T-helper 2 cell (primary cell): ENCODE results near the gene USP33.
"Not testable (repeated sequence)": the region's sequence is repeated elsewhere in the genome, so short reads cannot be mapped to it uniquely, and the experiment has no call there.

Experiments
- DNase-seq, 5 experiments: peaks; one replicate each; pipeline versions ENCODE4 v3.0.0 to v3.0.0-alpha.2; 2012 to 2022

The USP33 gene

GRCh38 chr1:77739235-77739634 is 20.4 kb downstream of the USP33 start:
- DNase-seq: no peak

GRCh38 chr1:77732090-77732489 is 27.6 kb downstream of the USP33 start:
- DNase-seq: no peak

- DNase-seq: no peak
Measured at GRCh38 chr1:77725706-77726105, 33.9 kb downstream of the USP33 start.

- DNase-seq: no peak
Measured at GRCh38 chr1:77718181-77718580, 41.5 kb downstream of the USP33 start.

- no peak for DNase-seq
Measured at GRCh38 chr1:77716065-77716464, 43.6 kb downstream of the USP33 start.

GRCh38 chr1:77709727-77710126 is 49.9 kb downstream of the USP33 start:
- no peak for DNase-seq

GRCh38 chr1:77706321-77706720 is 53.3 kb downstream of the USP33 start:
- no peak for DNase-seq

GRCh38 chr1:77704736-77705135 is 54.9 kb downstream of the USP33 start:
- DNase-seq: no peak

GRCh38 chr1:77699673-77700072 is 60.0 kb downstream of the USP33 start:
- not testable (repeated sequence) for DNase-seq

GRCh38 chr1:77697441-77697840 is 62.2 kb downstream of the USP33 start:
- DNase-seq: no peak

- DNase-seq: no peak
Measured at GRCh38 chr1:77688939-77689338, 70.7 kb downstream of the USP33 start.

GRCh38 chr1:77687519-77687906 is 72.1 kb downstream of the USP33 start:
- peak in 1 of 5 experiments; percentile 26 for DNase-seq

GRCh38 chr1:77686796-77687518 is 72.7 kb downstream of the USP33 start:
- DNase-seq: no peak

- peak; percentile 86 to 96 (median 90) for DNase-seq
Measured at GRCh38 chr1:77683160-77684148, 76.2 kb downstream of the USP33 start.

- DNase-seq: peak; percentile 78 to 96 (median 89)
Measured at GRCh38 chr1:77682460-77683159, 77.0 kb downstream of the USP33 start, which contains the start of gene ZZZ3. TSS of gene ZZZ3 (minus strand) at chr1:77682658. CDS start at chr1:77633354, 49,304 bp downstream.

GRCh38 chr1:77680173-77680572 is 79.5 kb downstream of the USP33 start:
- no peak for DNase-seq

GRCh38 chr1:77678660-77679610 is 80.7 kb downstream of the USP33 start:
- no peak for DNase-seq

- DNase-seq: not testable (repeated sequence)
Measured at GRCh38 chr1:77674807-77675206, 84.8 kb downstream of the USP33 start.

GRCh38 chr1:77673716-77674355 is 85.8 kb downstream of the USP33 start:
- no peak for DNase-seq

- DNase-seq: no peak
Measured at GRCh38 chr1:77673030-77673429, 86.6 kb downstream of the USP33 start.

GRCh38 chr1:77672374-77672773 is 87.3 kb downstream of the USP33 start:
- DNase-seq: peak in 1 of 5 experiments; percentile 49
